Thyroid gland (tissue), 4 donors: ENCODE measurements around the gene PTPRG. TPM values are rescaled to one million over a fixed set of nuclear protein-coding genes. Genes with fewer than 3 reads are reported as not detected.
A peak's percentile ranks its signal among the peaks of the same experiment; 100 is the strongest.

Experiments used
- DNase-seq, 2 donors: peaks; one replicate each; pipeline ENCODE4 v3.0.0-alpha.2; 2019
- H3K27ac ChIP-seq, 3 donors: fragments of 200-600 bp; sonication (generic); 1 replicate in 2 of 3; 2 replicates in 1 of 3; pipeline ENCODE4 v1.5.1; 2016 to 2019; ENCODE audit warnings: mild to moderate bottlenecking in 1 of 3, moderate library complexity in 1 of 3
- H3K27me3 ChIP-seq: fragments of 200-600 bp; sonication (generic); one replicate; pipeline ENCODE4 v1.5.1; 2019
- H3K36me3 ChIP-seq, 2 donors: fragments of 200-600 bp; sonication (generic); one replicate each; pipeline ENCODE4 v1.5.1; 2016 to 2019
- H3K4me1 ChIP-seq, 2 donors: fragments of 200-600 bp; sonication (generic); one replicate each; pipeline ENCODE4 v1.5.1; 2017 to 2019
- H3K4me3 ChIP-seq, 3 donors: fragments of 200-600 bp; sonication (generic); replicated peaks in 1 of 3; 1 replicate in 2 of 3; 2 replicates in 1 of 3; pipeline ENCODE4 v1.5.1; 2016; ENCODE audit warnings: mild to moderate bottlenecking in 1 of 3
- H3K9me3 ChIP-seq: fragments of 200-600 bp; sonication (generic); one replicate; pipeline ENCODE4 v1.5.1; 2017
- CTCF ChIP-seq, 6 experiments: fragments of 200-600 bp in 3 of 6; fragments of 450-650 bp in 3 of 6; sonication (generic) in 3 of 6; IDR thresholded peaks; one replicate each; pipeline ENCODE4 v1.5.1; 2016 to 2019; ENCODE audit warnings: antibody characterized with exemption in 6 of 6, mild to moderate bottlenecking in 2 of 6, inconsistent platforms in 1 of 6, moderate library complexity in 1 of 6
- POLR2A ChIP-seq, 2 donors: fragments of 450-650 bp; IDR thresholded peaks; one replicate each; pipeline ENCODE4 v1.6.1; 2017; ENCODE audit warnings: antibody characterized with exemption in 2 of 2, mild to moderate bottlenecking in 2 of 2, moderate library complexity in 1 of 2
- WGBS, 2 donors: methylation state at CpG; one replicate each; pipeline ENCODE4 v1.1.5; 2017; 5-methylcytosine and 5-hydroxymethylcytosine counted together
- intact Hi-C: fragments of 100-400 bp; cut with DNase I; formaldehyde crosslinking; loops from one replicate; pipeline ENCODE4 v1.15.1; 2023
- total RNA-seq, 4 donors: library from RNA; depleted of rRNA; stranded (reverse); fragments of >200 nt; gene quantifications; one replicate each; pipeline ENCODE4 v1.2.3, GENCODE V29; 2016

Gene PTPRG
- total RNA-seq, 4 donors from 2014 or later: 81.6 to 207 (median 132) TPM

- WGBS, 2 donors: 95 to 100% methylated on average over 1 of the region's 1 CpG
- DNase-seq: no peak
- intact Hi-C loops: no loop called here
- no peak overlapping the region for H3K4me3 ChIP-seq
- no peaks in the 10 kb centered on the region for H3K27me3 ChIP-seq
- H3K4me1 ChIP-seq: peaks cover 22 to 25% of the 10 kb centered on the region in 2 donors
- no peaks in the 10 kb centered on the region for H3K36me3 ChIP-seq
- no peak for TF ChIP-seq POLR2A (IDR thresholded peaks at IDR 0.05)
- TF ChIP-seq CTCF (IDR thresholded peaks at IDR 0.05): no peak
- H3K27ac ChIP-seq: no peak overlapping the region
- no peaks in the 10 kb centered on the region for H3K9me3 ChIP-seq
Observed at GRCh38 chr3:61646360-61646759, 85.0 kb downstream of the PTPRG start.

GRCh38 chr3:61646851-61647525 lies 85.6 kb downstream of the PTPRG start:
- Histone ChIP-seq H3K9me3 (no peaks in the 10 kb centered on the region), H3K4me1 (peaks cover 20 to 22% of the 10 kb centered on the region in 2 donors), H3K27me3 (no peaks in the 10 kb centered on the region), H3K27ac (no peak overlapping the region), H3K36me3 (no peaks in the 10 kb centered on the region), H3K4me3 (no peak overlapping the region)
- no peak for DNase-seq
- intact Hi-C loops: no loop called here
- WGBS, 2 donors: 70 to 79% methylated on average over 7 of the region's 7 CpGs
- no peak for TF ChIP-seq POLR2A (IDR thresholded peaks at IDR 0.05)
- no peak for TF ChIP-seq CTCF (IDR thresholded peaks at IDR 0.05)

GRCh38 chr3:61648481-61648880 lies 87.1 kb downstream of the PTPRG start:
- Histone ChIP-seq H3K9me3 (no peaks in the 10 kb centered on the region), H3K36me3 (no peaks in the 10 kb centered on the region), H3K27me3 (no peaks in the 10 kb centered on the region), H3K4me1 (peaks cover 15 to 16% of the 10 kb centered on the region in 2 donors), H3K27ac (no peak overlapping the region), H3K4me3 (no peak overlapping the region)
- intact Hi-C loops: no loop called here
- no peak for TF ChIP-seq CTCF (IDR thresholded peaks at IDR 0.05)
- TF ChIP-seq POLR2A (IDR thresholded peaks at IDR 0.05): no peak
- 48 to 64% methylated on average over 2 of the region's 2 CpGs for WGBS, 2 donors
- no peak for DNase-seq

- Histone ChIP-seq H3K36me3 (no peaks in the 10 kb centered on the region), H3K27ac (no peak overlapping the region), H3K4me3 (no peak overlapping the region), H3K27me3 (no peaks in the 10 kb centered on the region), H3K4me1 (peaks cover 15 to 16% of the 10 kb centered on the region in 2 donors), H3K9me3 (no peaks in the 10 kb centered on the region)
- no peak for DNase-seq
- WGBS, 2 donors: 78 to 79% methylated on average over 5 of the region's 5 CpGs
- TF ChIP-seq CTCF (IDR thresholded peaks at IDR 0.05) (no peak), POLR2A (IDR thresholded peaks at IDR 0.05) (no peak)
- intact Hi-C loops: no loop called here
Observed at GRCh38 chr3:61649381-61650170, 88.2 kb downstream of the PTPRG start.

- H3K27me3 ChIP-seq: no peaks in the 10 kb centered on the region
- H3K4me1 ChIP-seq: peaks cover 15 to 16% of the 10 kb centered on the region in 2 donors
- no peaks in the 10 kb centered on the region for H3K36me3 ChIP-seq
- TF ChIP-seq CTCF (IDR thresholded peaks at IDR 0.05) (no peak), POLR2A (IDR thresholded peaks at IDR 0.05) (no peak)
- 23 to 61% methylated on average over 7 of the region's 7 CpGs for WGBS, 2 donors
- intact Hi-C loops: no loop called here
- no peak overlapping the region for H3K4me3 ChIP-seq
- H3K9me3 ChIP-seq: no peaks in the 10 kb centered on the region
- H3K27ac ChIP-seq: no peak overlapping the region
- peak; percentile 43 to 75 for DNase-seq
Observed at GRCh38 chr3:61650276-61650675, 88.9 kb downstream of the PTPRG start.
